CD14-positive monocyte (primary cell): ENCODE data around the gene ELAVL1. TPM values are rescaled to one million over a fixed set of nuclear protein-coding genes. Genes with fewer than 3 reads are reported as not detected.

ENCODE experiments used
- DNase-seq, 3 donors: peaks; one replicate each; pipeline ENCODE4 v3.0.0-alpha.2; 2011 to 2022
- H2AFZ ChIP-seq: 2 replicates; pipeline ENCODE4 v1.6.0; 2012; ENCODE audit warnings: mild to moderate bottlenecking, low read depth, low read length, inconsistent platforms; ENCODE audit not compliant: insufficient read depth, poor library complexity, severe bottlenecking
- H3K27ac ChIP-seq, 2 donors: 1 replicate in 1 of 2; 2 replicates in 1 of 2; pipeline ENCODE4 v1.5.1; 2012 to 2013; ENCODE audit warnings: low read length in 2 of 2, control low read depth in 1 of 2, inconsistent platforms in 1 of 2, low read depth in 1 of 2, mild to moderate bottlenecking in 1 of 2
- H3K27me3 ChIP-seq, 2 donors: one replicate each; pipeline versions ENCODE4 v1.6.0 to v1.6.1; 2011 to 2013; ENCODE audit warnings: low read length in 2 of 2; ENCODE audit not compliant: control insufficient read depth in 2 of 2, insufficient read depth in 2 of 2
- H3K36me3 ChIP-seq, 2 donors: replicated peaks in 1 of 2; 1 replicate in 1 of 2; 2 replicates in 1 of 2; pipeline versions ENCODE4 v1.5.1 to v1.6.1; 2012 to 2013; ENCODE audit warnings: low read length in 2 of 2, control low read depth in 1 of 2, inconsistent platforms in 1 of 2, mild to moderate bottlenecking in 1 of 2; ENCODE audit not compliant: insufficient read depth in 2 of 2, control insufficient read depth in 1 of 2
- H3K4me1 ChIP-seq, 2 donors: 1 replicate in 1 of 2; 2 replicates in 1 of 2; pipeline versions ENCODE4 v1.5.1 to v1.6.1; 2012 to 2013; ENCODE audit warnings: low read length in 2 of 2, control low read depth in 1 of 2, inconsistent platforms in 1 of 2, mild to moderate bottlenecking in 1 of 2, moderate library complexity in 1 of 2; ENCODE audit not compliant: insufficient read depth in 2 of 2, control insufficient read depth in 1 of 2
- H3K4me2 ChIP-seq: replicated peaks from 2 replicates; pipeline ENCODE3; 2012; ENCODE audit warnings: low read length, moderate library complexity, mild to moderate bottlenecking; ENCODE audit not compliant: poor library complexity, severe bottlenecking; ENCODE audit errors: extremely low read depth
- H3K4me3 ChIP-seq, 3 experiments: fragments of 200-600 bp in 1 of 3; sonication (generic) in 1 of 3; replicated peaks in 1 of 3; 1 replicate in 2 of 3; 2 replicates in 1 of 3; pipeline ENCODE4 v1.5.1; 2011 to 2013; ENCODE audit warnings: low read length in 3 of 3, mild to moderate bottlenecking in 3 of 3, control low read depth in 2 of 3, low read depth in 2 of 3, inconsistent platforms in 1 of 3, moderate library complexity in 1 of 3
- H3K79me2 ChIP-seq: 2 replicates; pipeline ENCODE4 v1.6.0; 2012; ENCODE audit warnings: mild to moderate bottlenecking, control low read depth, inconsistent platforms, low read length, moderate library complexity; ENCODE audit not compliant: insufficient read depth
- H3K9ac ChIP-seq: 2 replicates; pipeline ENCODE4 v1.6.0; 2017; ENCODE audit warnings: low read length, mild to moderate bottlenecking; ENCODE audit not compliant: insufficient read depth, poor library complexity, severe bottlenecking
- H3K9me3 ChIP-seq, 2 donors: replicated peaks in 1 of 2; 1 replicate in 1 of 2; 2 replicates in 1 of 2; pipeline versions ENCODE4 v1.5.1 to v1.6.1; 2012 to 2013; ENCODE audit warnings: low read length in 2 of 2, control low read depth in 1 of 2; ENCODE audit not compliant: control insufficient read depth in 1 of 2, insufficient read depth in 1 of 2
- H4K20me1 ChIP-seq: 2 replicates; pipeline ENCODE4 v1.6.0; 2012; ENCODE audit warnings: mild to moderate bottlenecking, low read length, control low read depth, moderate library complexity; ENCODE audit not compliant: insufficient read depth
- H3K27ac Mint-ChIP-seq, 7 donors: one replicate each; pipeline ENCODE4 v1.8.0; 2020; ENCODE audit warnings: mild to moderate bottlenecking in 7 of 7, mixed read lengths in 7 of 7, moderate library complexity in 6 of 7, inconsistent platforms in 2 of 7
- H3K27me3 Mint-ChIP-seq, 3 donors: one replicate each; pipeline ENCODE4 v1.8.0; 2021 to 2022; ENCODE audit warnings: low read depth in 3 of 3, mild to moderate bottlenecking in 3 of 3, mixed read lengths in 3 of 3, moderate library complexity in 3 of 3, inconsistent platforms in 1 of 3
- H3K36me3 Mint-ChIP-seq, 2 donors: one replicate each; pipeline ENCODE4 v1.8.0; 2020; ENCODE audit warnings: mixed read lengths in 2 of 2, inconsistent platforms in 1 of 2, mild to moderate bottlenecking in 1 of 2
- H3K4me1 Mint-ChIP-seq: one replicate; pipeline ENCODE4 v1.8.0; 2020; ENCODE audit warnings: mild to moderate bottlenecking, mixed read lengths
- H3K4me3 Mint-ChIP-seq, 2 donors: one replicate each; pipeline ENCODE4 v1.8.0; 2020; ENCODE audit warnings: mild to moderate bottlenecking in 2 of 2, mixed read lengths in 2 of 2, moderate library complexity in 1 of 2
- H3K9me3 Mint-ChIP-seq, 7 donors: one replicate each; pipeline ENCODE4 v1.8.0; 2020 to 2022; ENCODE audit warnings: mixed read lengths in 7 of 7, mild to moderate bottlenecking in 6 of 7, moderate library complexity in 6 of 7, inconsistent platforms in 2 of 7
- WGBS: methylation state at CpG from one replicate; pipeline ENCODE4 v1.1.5; 2013; ENCODE audit warnings: missing lambda C conversion rate; ENCODE audit not compliant: insufficient coverage; 5-methylcytosine and 5-hydroxymethylcytosine counted together
- intact Hi-C, 2 donors: fragments of 100-400 bp; cut with micrococcal nuclease; formaldehyde crosslinking; loops; one replicate each; pipeline versions ENCODE4 v1.15.0 to v1.15.1; 2023
- polyA plus RNA-seq, 3 donors: library from polyadenylated mRNA; depleted of rRNA in 1 of 3; unstranded in 2 of 3; stranded (reverse) in 1 of 3; fragments of 300-500 nt in 2 of 3; fragments of >200 nt in 1 of 3; fragmentation: Illumina TruSeq in 2 of 3; gene quantifications; 1 replicate in 2 of 3; 2 replicates in 1 of 3; pipeline ENCODE4 v1.2.3, GENCODE V29; 2012 to 2021
- TF ChIP-seq, protein P1 (sequence below): fragments of 200-600 bp; IDR thresholded peaks from one replicate; pipeline ENCODE4 v1.8.0; 2022; ENCODE audit warnings: antibody characterized with exemption, mild to moderate bottlenecking

The ELAVL1 gene
- polyA plus RNA-seq, 3 donors, result 25.1 to 31.1 (median 30.7) TPM

DNA sequence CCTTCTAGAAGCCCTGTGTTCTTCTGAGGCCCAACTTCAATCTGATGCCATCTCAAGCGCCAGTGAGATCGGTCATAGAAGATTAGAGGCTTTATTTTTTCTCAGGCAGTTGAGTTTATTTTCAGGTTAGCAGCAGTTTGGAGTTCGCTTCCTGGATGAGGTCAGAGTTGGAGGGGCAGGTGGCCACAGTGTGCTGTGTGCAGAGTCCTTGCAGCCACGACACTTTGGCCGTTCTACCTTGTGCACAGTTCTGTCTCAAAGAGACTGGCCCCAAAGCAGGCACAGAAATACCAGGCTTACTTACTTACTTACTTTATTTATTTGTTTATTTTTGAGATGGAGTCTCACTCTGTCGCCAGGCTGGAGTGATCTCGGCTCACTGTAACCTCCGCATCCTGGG, 15.9 kb upstream of the ELAVL1 start:
- Mint-ChIP-seq H3K27ac (no peak overlapping the region), H3K4me1 (peaks cover 7% of the 10 kb centered on the region), H3K36me3 (no peaks in the 10 kb centered on the region)

DNA sequence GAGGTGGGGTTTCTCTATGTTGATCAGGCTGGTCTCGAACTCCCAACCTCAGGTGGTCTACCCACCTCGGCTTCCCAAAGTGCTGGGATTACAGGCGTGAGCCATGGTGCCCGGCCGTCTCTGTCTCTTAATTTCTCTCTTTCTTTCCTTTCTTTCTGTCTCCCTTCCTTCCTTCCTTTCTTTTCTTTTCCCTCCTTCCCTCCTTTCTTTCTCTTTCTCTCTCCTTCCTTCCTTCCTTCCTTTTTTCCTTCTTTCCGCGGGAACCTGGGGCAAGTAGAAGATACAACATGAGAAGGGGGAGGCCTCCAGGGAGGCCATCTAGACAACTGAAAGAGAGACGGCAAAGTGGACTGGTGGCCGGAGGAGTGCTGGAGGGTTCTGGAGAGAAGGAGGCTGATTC, 15.2 kb upstream of the ELAVL1 start:
- Mint-ChIP-seq H3K9me3 (no peaks in the 10 kb centered on the region), H3K36me3 (no peaks in the 10 kb centered on the region), H3K4me3 (no peak overlapping the region), H3K27ac (no peak overlapping the region), H3K27me3 (peaks cover 0 to 9% (median 4%) of the 10 kb centered on the region in 3 donors), H3K4me1 (peaks cover 7% of the 10 kb centered on the region)
- H3K4me3 ChIP-seq, result no peak overlapping the region
- H3K4me1 ChIP-seq, result no peaks in the 10 kb centered on the region
- no peaks in the 10 kb centered on the region for H3K27me3 ChIP-seq
- H3K4me2 ChIP-seq, result no peak overlapping the region
- no peak overlapping the region for H3K9ac ChIP-seq
- TF ChIP-seq, protein P1, sequence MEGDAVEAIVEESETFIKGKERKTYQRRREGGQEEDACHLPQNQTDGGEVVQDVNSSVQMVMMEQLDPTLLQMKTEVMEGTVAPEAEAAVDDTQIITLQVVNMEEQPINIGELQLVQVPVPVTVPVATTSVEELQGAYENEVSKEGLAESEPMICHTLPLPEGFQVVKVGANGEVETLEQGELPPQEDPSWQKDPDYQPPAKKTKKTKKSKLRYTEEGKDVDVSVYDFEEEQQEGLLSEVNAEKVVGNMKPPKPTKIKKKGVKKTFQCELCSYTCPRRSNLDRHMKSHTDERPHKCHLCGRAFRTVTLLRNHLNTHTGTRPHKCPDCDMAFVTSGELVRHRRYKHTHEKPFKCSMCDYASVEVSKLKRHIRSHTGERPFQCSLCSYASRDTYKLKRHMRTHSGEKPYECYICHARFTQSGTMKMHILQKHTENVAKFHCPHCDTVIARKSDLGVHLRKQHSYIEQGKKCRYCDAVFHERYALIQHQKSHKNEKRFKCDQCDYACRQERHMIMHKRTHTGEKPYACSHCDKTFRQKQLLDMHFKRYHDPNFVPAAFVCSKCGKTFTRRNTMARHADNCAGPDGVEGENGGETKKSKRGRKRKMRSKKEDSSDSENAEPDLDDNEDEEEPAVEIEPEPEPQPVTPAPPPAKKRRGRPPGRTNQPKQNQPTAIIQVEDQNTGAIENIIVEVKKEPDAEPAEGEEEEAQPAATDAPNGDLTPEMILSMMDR, result no peak
- no peak for DNase-seq
- 90% methylated on average over 5 of the region's 9 CpGs for WGBS
- intact Hi-C loops, result no loop called here
- no peaks in the 10 kb centered on the region for H3K9me3 ChIP-seq
- no peaks in the 10 kb centered on the region for H4K20me1 ChIP-seq
- no peak overlapping the region for H3K27ac ChIP-seq
- H3K79me2 ChIP-seq, result no peaks in the 10 kb centered on the region
- H3K36me3 ChIP-seq, result no peaks in the 10 kb centered on the region
- H2AFZ ChIP-seq, result no peak overlapping the region

More for the DNA sequence above, 15.9 kb upstream of the ELAVL1 start:
- H3K27ac ChIP-seq, result no peak overlapping the region
- no peaks in the 10 kb centered on the region for H3K4me1 ChIP-seq
- no peaks in the 10 kb centered on the region for H3K36me3 ChIP-seq
- H3K9me3 Mint-ChIP-seq, result no peaks in the 10 kb centered on the region
- H3K79me2 ChIP-seq, result no peaks in the 10 kb centered on the region
- 86% methylated on average over 3 of the region's 8 CpGs for WGBS
- H2AFZ ChIP-seq, result no peak overlapping the region
- no peaks in the 10 kb centered on the region for H3K27me3 ChIP-seq
- no peak for DNase-seq
- intact Hi-C loops, result no loop called here
- H3K9ac ChIP-seq, result no peak overlapping the region
- H3K4me3 ChIP-seq, result no peak overlapping the region
- H3K4me3 Mint-ChIP-seq, result no peak overlapping the region
- H4K20me1 ChIP-seq, result no peaks in the 10 kb centered on the region
- no peaks in the 10 kb centered on the region for H3K9me3 ChIP-seq
- TF ChIP-seq, protein P1, result no peak
- H3K27me3 Mint-ChIP-seq, result peaks cover 0 to 9% (median 4%) of the 10 kb centered on the region in 3 donors
- H3K4me2 ChIP-seq, result no peak overlapping the region
